Measurements from ENCODE around the gene CDKAL1. TPM values are rescaled to one million over a fixed set of nuclear protein-coding genes. Genes with fewer than 3 reads are reported as not detected.

CDKAL1 gene
- total and polyA plus RNA-seq, 2 donors = 5.8 to 44.1 TPM

DNA sequence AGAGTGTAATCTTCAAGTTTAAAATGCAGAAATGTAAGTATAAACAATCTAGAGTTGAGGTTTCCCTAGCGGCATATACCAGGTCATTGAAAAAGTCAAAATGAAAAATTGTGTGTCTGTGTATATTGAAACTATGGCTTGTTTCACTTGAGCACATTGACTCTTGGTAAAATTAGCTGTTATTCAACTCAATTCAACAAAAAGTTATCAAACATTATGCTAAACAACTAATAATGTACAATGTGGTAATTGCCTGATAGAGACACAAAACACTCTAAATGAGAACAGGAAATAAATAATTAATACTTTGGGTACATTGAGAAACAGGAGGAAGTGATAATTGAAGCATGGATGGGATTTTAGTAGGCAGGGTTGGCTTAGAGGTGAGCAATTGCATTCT, 444.8 kb downstream of the CDKAL1 start:
- no peaks in the 10 kb centered on the region for H3K36me3 ChIP-seq (ENCODE audit: insufficient read depth)

DNA sequence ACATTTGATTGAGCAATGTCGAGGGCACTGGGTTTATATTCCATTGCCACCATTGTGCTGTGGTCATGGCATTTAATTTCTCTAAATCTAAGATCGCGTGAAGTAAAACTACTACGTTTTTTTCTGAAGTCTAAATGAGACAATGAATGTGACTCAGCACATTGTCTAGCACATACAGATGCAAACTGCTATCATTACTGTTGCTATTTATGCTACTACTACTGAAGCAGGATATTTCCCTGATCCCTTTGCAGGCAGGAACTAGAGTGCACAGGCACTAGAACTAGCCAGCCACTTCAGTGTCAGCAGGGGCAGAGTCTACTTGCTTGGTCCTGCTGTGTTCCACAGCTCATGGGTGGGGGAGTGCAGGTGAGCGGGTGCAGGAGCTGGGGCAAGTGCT, 449.7 kb downstream of the CDKAL1 start:
- no peaks in the 10 kb centered on the region for H3K36me3 ChIP-seq (ENCODE audit: insufficient read depth)
- no peaks in the 10 kb centered on the region for H3K4me1 ChIP-seq (ENCODE audit: insufficient read depth)
- no peak for DNase-seq (ENCODE audit: extremely low spot score)
- WGBS = 98% methylated on average over 5 of the region's 5 CpGs
- no peak overlapping the region for H3K27ac ChIP-seq (ENCODE audit: low read depth)
- no peak overlapping the region for H3K4me3 ChIP-seq (ENCODE audit: low read depth, low read length)

More for the DNA sequence above, 444.8 kb downstream of the CDKAL1 start:
- Histone ChIP-seq H3K4me1 (ENCODE audit: insufficient read depth) (no peaks in the 10 kb centered on the region), H3K27ac (ENCODE audit: low read depth) (no peak overlapping the region), H3K4me3 (ENCODE audit: low read depth, low read length) (no peak overlapping the region)
- 92% methylated on average over 1 of the region's 1 CpG for WGBS
- DNase-seq (ENCODE audit: extremely low spot score) = no peak

DNA sequence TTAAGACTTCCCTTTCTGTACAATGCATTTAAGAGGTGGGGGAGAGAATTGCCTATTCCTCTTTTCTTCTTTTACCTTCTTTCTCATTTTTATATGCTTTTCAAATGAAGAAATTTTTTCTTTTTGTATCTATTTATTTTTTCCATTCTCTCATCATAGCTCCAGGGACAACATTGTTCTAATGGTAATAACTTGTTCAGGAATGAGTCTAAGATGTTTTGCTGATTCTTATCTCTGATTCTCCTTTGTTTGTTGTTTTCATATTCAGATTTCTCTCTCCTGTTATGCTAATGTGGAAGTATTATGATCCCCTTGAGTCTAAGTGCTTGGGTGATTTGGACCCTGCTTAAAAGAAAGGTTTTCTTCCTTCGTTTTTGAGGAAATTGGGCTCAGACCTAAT, 451.6 kb downstream of the CDKAL1 start:
- WGBS = 93% methylated on average over 1 of the region's 1 CpG

DNA sequence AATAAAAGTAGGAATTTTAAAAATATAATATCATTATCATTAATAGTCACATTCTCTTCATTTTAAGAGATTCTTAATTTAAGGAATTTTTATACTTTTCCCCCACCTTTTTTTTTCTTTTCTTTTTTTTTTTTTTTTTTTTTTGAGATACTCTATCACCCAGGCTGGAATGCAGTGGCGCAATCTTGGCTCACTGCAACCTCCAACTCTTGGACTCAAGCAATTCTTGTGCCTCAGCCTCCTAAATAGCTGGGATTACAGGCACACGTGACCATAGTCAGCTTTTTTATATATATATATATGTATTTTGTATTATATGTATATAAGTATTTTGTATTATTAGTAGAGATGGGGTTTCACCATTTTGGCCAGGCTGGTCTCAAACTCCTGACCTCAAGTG, 457.7 kb downstream of the CDKAL1 start:
- no peak overlapping the region for H3K27ac ChIP-seq (ENCODE audit: low read depth)
- no peak for DNase-seq (ENCODE audit: extremely low spot score)
- H3K4me1 ChIP-seq (ENCODE audit: insufficient read depth) = no peaks in the 10 kb centered on the region
- no peak overlapping the region for H3K4me3 ChIP-seq (ENCODE audit: low read depth, low read length)
- WGBS = 80% methylated on average over 2 of the region's 2 CpGs
- H3K36me3 ChIP-seq (ENCODE audit: insufficient read depth) = no peaks in the 10 kb centered on the region

More for the DNA sequence above, 451.6 kb downstream of the CDKAL1 start:
- Histone ChIP-seq H3K4me1 (ENCODE audit: insufficient read depth) (no peaks in the 10 kb centered on the region), H3K36me3 (ENCODE audit: insufficient read depth) (no peaks in the 10 kb centered on the region), H3K4me3 (ENCODE audit: low read depth, low read length) (no peak overlapping the region), H3K27ac (ENCODE audit: low read depth) (no peak overlapping the region)
- no peak for DNase-seq (ENCODE audit: extremely low spot score)

DNA sequence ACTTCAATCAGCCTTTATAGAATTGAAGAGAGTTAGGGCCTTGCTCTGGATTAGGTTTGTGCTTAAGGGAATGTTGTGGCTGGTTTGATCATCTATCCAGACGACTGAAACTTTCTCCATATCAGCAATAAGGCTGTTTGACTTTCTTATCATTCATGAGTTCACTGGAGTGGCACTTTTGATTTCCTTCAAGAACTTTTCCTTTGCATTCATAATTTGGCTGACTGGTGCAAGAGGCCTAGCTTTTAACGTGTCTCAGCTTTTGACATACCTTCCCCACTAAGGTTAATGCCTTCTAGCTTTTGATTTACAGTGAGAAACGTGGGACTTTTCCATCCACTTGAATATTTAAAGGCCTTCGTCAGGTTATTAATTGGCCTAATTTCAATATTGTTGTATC, 461.8 kb downstream of the CDKAL1 start:
- H3K27ac ChIP-seq (ENCODE audit: low read depth) = no peak overlapping the region

DNA sequence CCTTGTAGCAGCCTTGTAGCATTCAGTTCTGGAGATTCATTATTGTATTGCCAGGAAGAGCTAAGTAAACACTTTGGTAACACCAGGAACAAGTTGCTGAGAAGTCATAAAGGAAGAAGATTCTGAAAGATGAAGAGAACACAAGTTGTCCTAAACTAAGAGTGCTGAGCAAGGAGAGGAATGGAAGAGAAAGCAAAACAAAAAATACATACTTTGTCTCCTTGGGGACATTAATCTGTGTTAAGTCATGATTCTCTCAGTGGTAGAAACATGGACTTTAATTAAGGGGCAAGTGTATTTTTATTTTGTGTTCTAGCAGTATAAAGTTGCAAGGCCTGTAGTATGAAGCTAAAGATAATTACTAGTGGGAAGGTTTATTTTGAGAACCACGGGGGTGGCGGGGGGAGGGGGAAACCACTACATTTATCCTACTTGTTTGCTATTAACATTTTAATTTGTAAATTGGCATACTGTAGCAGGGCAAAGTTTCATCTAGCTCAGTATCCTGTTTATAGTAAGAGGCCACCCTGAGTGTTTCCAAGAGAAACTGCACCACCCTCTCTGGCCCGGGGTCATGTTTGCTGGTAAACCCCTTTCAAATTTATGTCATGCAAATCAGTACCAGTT, 463.0 kb downstream of the CDKAL1 start:
- H3K27ac ChIP-seq (ENCODE audit: low read depth) = no peak overlapping the region
- 44% methylated on average over 3 of the region's 3 CpGs for WGBS

More for the DNA sequence above, 461.8 kb downstream of the CDKAL1 start:
- Histone ChIP-seq H3K4me3 (ENCODE audit: low read depth, low read length) (no peak overlapping the region), H3K36me3 (ENCODE audit: insufficient read depth) (peaks cover 2% of the 10 kb centered on the region), H3K4me1 (ENCODE audit: insufficient read depth) (no peaks in the 10 kb centered on the region)
- WGBS = 94% methylated on average over 4 of the region's 4 CpGs
- DNase-seq (ENCODE audit: extremely low spot score) = no peak

DNA sequence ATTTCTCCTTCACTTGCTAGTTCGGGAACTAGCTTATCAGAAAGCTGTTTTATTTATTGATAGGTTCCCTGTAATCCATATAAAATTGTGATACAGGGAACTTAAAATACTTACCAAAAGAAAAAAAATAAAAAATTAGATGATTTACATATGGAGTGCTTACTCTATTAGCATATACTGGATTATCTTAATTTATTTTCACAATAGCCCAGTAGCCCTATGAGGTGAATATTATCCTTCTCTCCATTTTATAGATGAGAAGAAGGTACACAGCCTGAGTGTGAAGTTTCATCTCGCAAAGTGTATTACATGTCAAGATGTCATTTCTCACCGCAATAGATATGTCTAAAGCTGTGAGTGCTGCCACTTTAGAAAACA, 463.5 kb downstream of the CDKAL1 start:
- Histone ChIP-seq H3K36me3 (ENCODE audit: insufficient read depth) (peaks cover 2% of the 10 kb centered on the region), H3K4me1 (ENCODE audit: insufficient read depth) (no peaks in the 10 kb centered on the region), H3K27ac (ENCODE audit: low read depth) (peak overlapping the region; percentile 10), H3K4me3 (ENCODE audit: low read depth, low read length) (no peak overlapping the region)
- 80% methylated on average over 3 of the region's 3 CpGs for WGBS
- no peak for DNase-seq (ENCODE audit: extremely low spot score)

More for the DNA sequence above, 463.0 kb downstream of the CDKAL1 start:
- no peaks in the 10 kb centered on the region for H3K4me1 ChIP-seq (ENCODE audit: insufficient read depth)
- DNase-seq (ENCODE audit: extremely low spot score) = no peak
- H3K36me3 ChIP-seq (ENCODE audit: insufficient read depth) = peaks cover 2% of the 10 kb centered on the region
- H3K4me3 ChIP-seq (ENCODE audit: low read depth, low read length) = no peak overlapping the region

DNA sequence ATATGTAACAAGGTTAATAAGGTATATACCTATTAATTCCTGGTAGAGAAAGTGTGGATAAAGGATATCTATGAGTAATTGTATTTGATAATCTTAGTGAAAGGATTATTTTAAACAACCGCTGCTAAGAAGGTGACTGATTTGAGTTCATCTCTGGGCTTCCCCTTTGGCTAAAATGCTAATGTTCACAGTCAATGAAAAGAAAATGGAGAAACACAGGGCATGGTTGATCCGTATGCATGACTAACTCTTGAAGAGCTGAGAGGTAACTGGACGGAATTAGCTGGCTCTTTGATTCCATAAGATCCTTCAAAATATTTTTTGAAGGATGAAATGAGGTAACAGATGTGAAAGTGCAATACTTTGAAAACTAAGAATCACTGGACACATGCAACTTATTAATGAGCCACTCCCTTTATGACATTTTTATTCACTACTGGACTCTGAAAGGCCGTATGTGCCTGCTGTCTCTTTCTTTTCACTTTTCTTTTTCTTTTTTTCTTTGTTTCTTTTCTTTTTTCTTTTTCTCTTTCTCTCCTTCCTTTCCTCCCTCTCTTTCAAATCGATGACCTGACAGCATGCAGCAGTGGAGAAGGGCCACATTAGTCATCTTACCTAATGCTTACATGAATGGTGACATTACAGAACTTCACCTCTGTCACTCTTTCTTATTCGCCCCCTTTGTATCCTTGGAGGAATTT, 464.6 kb downstream of the CDKAL1 start:
- 92% methylated on average over 6 of the region's 6 CpGs for WGBS
- H3K4me3 ChIP-seq (ENCODE audit: low read depth, low read length) = no peak overlapping the region
- DNase-seq (ENCODE audit: extremely low spot score) = no peak
- H3K4me1 ChIP-seq (ENCODE audit: insufficient read depth) = no peaks in the 10 kb centered on the region
- no peak overlapping the region for H3K27ac ChIP-seq (ENCODE audit: low read depth)
- H3K36me3 ChIP-seq (ENCODE audit: insufficient read depth) = peaks cover 2% of the 10 kb centered on the region

DNA sequence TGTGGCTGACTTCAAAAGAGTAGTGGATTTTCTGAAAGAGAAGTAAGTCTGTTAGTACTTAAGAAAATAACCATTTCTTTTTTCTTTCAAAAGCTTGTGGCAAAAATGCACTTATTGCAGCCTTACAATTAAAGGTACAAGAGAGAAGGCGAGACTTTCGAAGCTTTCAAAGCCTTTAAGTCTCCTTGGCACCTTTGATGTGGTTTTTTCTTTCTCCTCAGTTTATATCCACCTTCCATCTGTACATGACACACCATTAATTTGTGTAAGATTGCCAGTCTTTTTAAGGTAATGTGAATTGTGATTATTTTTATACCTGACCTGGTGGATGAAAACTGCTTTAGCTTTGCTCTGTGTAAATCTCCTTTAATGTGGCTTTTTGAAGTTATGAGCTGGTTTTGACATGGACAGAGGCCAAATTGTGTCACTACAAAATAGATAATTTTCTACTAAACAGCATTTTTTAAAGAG, 466.1 kb downstream of the CDKAL1 start:
- Histone ChIP-seq H3K27ac (ENCODE audit: low read depth) (no peak overlapping the region), H3K4me3 (ENCODE audit: low read depth, low read length) (no peak overlapping the region), H3K36me3 (ENCODE audit: insufficient read depth) (peaks cover 2% of the 10 kb centered on the region), H3K4me1 (ENCODE audit: insufficient read depth) (no peaks in the 10 kb centered on the region)
- DNase-seq (ENCODE audit: extremely low spot score) = no peak
- WGBS = 84% methylated on average over 2 of the region's 2 CpGs

DNA sequence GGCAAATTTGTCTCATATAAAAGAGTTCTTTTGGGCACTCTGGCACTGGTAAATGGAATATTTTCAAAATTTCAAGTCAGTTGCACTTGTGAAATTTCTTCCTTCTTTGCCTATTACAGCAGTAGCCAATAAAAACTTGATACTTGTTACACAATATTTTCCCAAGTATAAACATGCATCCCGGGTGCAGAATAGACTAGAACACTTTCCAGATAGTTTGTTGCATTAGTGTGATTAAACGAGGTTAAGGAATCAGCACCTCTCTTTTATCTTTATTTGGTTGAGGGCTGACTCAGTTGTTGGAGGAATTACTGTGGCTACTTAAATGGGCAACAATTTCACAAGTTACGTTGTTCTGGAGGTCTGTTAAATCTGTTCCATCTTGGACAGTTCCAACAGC, 467.5 kb downstream of the CDKAL1 start:
- Histone ChIP-seq H3K27ac (ENCODE audit: low read depth) (no peak overlapping the region), H3K4me1 (ENCODE audit: insufficient read depth) (no peaks in the 10 kb centered on the region), H3K36me3 (ENCODE audit: insufficient read depth) (peaks cover 2% of the 10 kb centered on the region), H3K4me3 (ENCODE audit: low read depth, low read length) (no peak overlapping the region)
- no peak for DNase-seq (ENCODE audit: extremely low spot score)
- 47% methylated on average over 3 of the region's 3 CpGs for WGBS

DNA sequence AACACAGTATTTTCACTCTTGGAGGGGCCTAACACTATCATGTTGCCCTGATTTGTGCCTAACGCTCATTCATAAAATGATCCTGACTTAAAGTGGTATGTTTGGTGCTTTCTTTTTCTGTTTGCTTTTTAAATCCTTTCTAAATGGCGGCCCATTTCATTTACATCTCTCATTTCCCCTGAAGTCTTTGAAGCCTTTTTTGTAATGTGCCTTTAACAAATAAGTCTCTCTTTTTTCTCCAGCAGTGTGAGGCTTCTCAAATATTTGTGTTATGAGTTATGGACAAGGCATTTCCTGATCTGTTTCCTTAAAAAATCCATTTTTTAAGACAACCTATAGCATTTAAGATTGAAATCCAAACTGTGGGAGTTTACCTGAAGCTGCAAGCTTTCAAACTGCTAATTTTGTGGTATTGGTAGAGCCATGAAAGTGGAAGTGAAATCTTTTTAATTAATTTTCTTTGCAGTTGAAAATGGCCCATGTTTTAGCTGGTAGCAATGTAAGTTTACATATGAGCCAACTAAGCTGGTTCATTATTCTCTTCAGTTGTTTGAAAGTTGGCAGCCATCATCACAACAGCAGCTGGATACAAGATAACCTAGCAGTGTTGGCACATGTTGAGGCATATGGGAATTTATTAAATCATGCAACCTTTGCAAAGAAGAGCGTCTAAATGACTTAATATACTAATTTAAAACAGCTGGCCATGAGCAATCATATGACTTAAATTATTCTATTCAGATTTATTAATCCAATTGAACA, 469.7 kb downstream of the CDKAL1 start:
- no peaks in the 10 kb centered on the region for H3K4me1 ChIP-seq (ENCODE audit: insufficient read depth)
- 69% methylated on average over 3 of the region's 3 CpGs for WGBS
- no peak for DNase-seq (ENCODE audit: extremely low spot score)
- H3K27ac ChIP-seq (ENCODE audit: low read depth) = no peak overlapping the region
- peaks cover 1% of the 10 kb centered on the region for H3K36me3 ChIP-seq (ENCODE audit: insufficient read depth)
- H3K4me3 ChIP-seq (ENCODE audit: low read depth, low read length) = no peak overlapping the region

DNA sequence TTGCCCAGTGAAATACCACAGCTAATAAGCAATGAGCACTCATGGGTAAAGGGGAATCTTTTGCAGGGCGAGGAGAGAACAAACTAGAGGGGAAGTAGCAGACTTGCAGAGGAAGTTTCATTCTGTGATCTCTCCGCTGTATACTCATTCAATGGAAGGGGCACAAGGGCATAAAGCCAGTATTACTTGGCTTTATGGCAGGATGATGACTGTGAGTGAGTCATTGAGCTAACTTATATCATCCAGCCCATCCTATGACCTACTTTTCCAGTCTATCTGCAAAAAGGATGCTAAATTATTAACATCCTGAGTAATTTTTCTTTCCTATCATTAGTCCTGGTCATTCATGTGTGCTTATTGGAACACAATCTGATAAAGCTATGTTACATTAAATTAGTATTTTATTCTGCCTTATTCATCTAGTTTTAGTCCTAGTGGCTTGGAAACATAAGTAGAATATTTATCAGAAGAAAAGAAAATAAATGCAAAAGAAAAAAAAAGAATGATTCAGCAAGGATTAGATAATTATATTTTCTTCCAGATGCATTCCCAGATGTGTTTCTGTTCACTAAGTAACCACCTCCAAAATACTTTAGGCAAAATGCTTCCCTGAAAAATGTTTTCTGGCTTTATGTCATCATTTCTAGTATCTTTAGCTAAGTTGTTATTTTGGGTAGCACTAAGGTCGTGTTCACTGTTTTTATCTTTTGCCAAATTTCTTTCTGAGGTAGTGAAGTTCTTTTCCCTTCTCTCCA, 471.7 kb downstream of the CDKAL1 start:
- Histone ChIP-seq H3K36me3 (ENCODE audit: insufficient read depth) (peaks cover 1% of the 10 kb centered on the region), H3K4me3 (ENCODE audit: low read depth, low read length) (no peak overlapping the region), H3K27ac (ENCODE audit: low read depth) (no peak overlapping the region), H3K4me1 (ENCODE audit: insufficient read depth) (no peaks in the 10 kb centered on the region)
- WGBS = 56% methylated on average over 3 of the region's 3 CpGs
- no peak for DNase-seq (ENCODE audit: extremely low spot score)

DNA sequence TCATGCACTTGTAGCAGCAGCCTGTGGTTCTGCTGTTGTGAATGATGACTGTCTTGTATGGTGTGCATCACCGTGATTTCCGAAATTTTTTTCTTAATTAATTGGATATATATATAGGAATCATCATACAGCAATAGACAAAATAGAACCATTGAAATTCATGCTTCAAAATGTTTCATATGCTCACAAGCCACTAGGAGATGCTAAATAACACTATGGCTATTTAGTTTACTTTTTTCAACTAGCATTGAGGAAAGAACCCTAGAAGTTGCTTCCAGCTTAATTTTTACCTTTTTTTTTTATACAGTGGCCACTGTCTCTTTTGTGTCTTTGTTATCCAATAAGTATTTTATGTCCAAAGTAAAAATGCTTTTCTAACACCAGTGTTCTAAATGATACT, 485.4 kb downstream of the CDKAL1 start:
- 91% methylated on average over 2 of the region's 2 CpGs for WGBS
- DNase-seq (ENCODE audit: extremely low spot score) = no peak
- Histone ChIP-seq H3K4me1 (ENCODE audit: insufficient read depth) (no peaks in the 10 kb centered on the region), H3K27ac (ENCODE audit: low read depth) (no peak overlapping the region), H3K36me3 (ENCODE audit: insufficient read depth) (no peaks in the 10 kb centered on the region), H3K4me3 (ENCODE audit: low read depth, low read length) (no peak overlapping the region)
